Sigmoid colon (tissue), 7 donors: Measurements from ENCODE around the gene RTP1. TPM values are rescaled to one million over a fixed set of nuclear protein-coding genes. Genes with fewer than 3 reads are reported as not detected.

Source experiments
- DNase-seq: peaks from one replicate; pipeline ENCODE4 v3.0.0-alpha.2; 2019
- H3K27ac ChIP-seq, 4 donors: fragments of 200-600 bp; sonication (generic); one replicate each; pipeline ENCODE4 v1.5.1; 2016 to 2019; ENCODE audit warnings: mild to moderate bottlenecking in 1 of 4
- H3K27me3 ChIP-seq, 3 donors: fragments of 200-600 bp; sonication (generic); one replicate each; pipeline ENCODE4 v1.5.1; 2019; ENCODE audit warnings: mild to moderate bottlenecking in 1 of 3
- H3K36me3 ChIP-seq, 4 donors: fragments of 200-600 bp; sonication (generic); one replicate each; pipeline ENCODE4 v1.5.1; 2016 to 2019
- H3K4me1 ChIP-seq, 4 donors: fragments of 200-600 bp; sonication (generic); one replicate each; pipeline ENCODE4 v1.5.1; 2017 to 2019
- H3K4me3 ChIP-seq, 4 donors: fragments of 200-600 bp; sonication (generic); one replicate each; pipeline ENCODE4 v1.5.1; 2017 to 2019; ENCODE audit warnings: mild to moderate bottlenecking in 2 of 4, moderate library complexity in 1 of 4
- H3K9me3 ChIP-seq, 4 donors: fragments of 200-600 bp in 3 of 4; sonication (generic) in 3 of 4; one replicate each; pipeline versions ENCODE4 v1.5.1 to v1.6.1; 2013 to 2019
- EP300 ChIP-seq, 4 donors: sonication (generic); formaldehyde crosslinking; IDR thresholded peaks; one replicate each; pipeline ENCODE4 v1.6.1; 2017; ENCODE audit warnings: antibody characterized with exemption in 4 of 4
- POLR2A ChIP-seq, 2 donors: fragments of 450-650 bp; IDR thresholded peaks; one replicate each; pipeline ENCODE4 v1.6.1; 2016; ENCODE audit warnings: antibody characterized with exemption in 2 of 2, mild to moderate bottlenecking in 2 of 2, moderate library complexity in 2 of 2
- POLR2AphosphoS5 ChIP-seq, 4 donors: sonication (generic); formaldehyde crosslinking; IDR thresholded peaks; one replicate each; pipeline ENCODE4 v1.6.1; 2017; ENCODE audit warnings: antibody characterized with exemption in 4 of 4
- WGBS, 2 donors: extraction: QIAGEN DNeasy Blood & Tissue Kit; methylation state at CpG; one replicate each; pipeline ENCODE4 v1.1.7; 2013; 5-methylcytosine and 5-hydroxymethylcytosine counted together
- intact Hi-C: fragments of 100-400 bp; cut with DNase I; formaldehyde crosslinking; loops from one replicate; pipeline ENCODE4 v1.15.1; 2023
- polyA plus RNA-seq, 3 donors: library from polyadenylated mRNA; stranded (reverse); fragments of 200-250 nt; gene quantifications; one replicate each; pipeline ENCODE4 v1.2.3, GENCODE V29; 2013
- total RNA-seq, 4 donors: library from RNA; depleted of rRNA; stranded (reverse); fragments of >200 nt; gene quantifications; one replicate each; pipeline ENCODE4 v1.1.0, GENCODE V29; 2016
- TF ChIP-seq, protein P1 (sequence below), 4 experiments: fragments of 450-650 bp in 3 of 4; fragments of 200-600 bp in 1 of 4; IDR thresholded peaks; one replicate each; pipeline ENCODE4 v1.5.1; 2016 to 2019; ENCODE audit warnings: antibody characterized with exemption in 4 of 4, mild to moderate bottlenecking in 3 of 4, moderate library complexity in 2 of 4
- donor health status: healthy with polysubstance abuse.
- donor health status: Bipolar disorder and iron deficiency.
- donor health status: healthy.

Gene RTP1
- total and polyA plus RNA-seq, 7 donors = 0.04 TPM; not detected in 6

DNA sequence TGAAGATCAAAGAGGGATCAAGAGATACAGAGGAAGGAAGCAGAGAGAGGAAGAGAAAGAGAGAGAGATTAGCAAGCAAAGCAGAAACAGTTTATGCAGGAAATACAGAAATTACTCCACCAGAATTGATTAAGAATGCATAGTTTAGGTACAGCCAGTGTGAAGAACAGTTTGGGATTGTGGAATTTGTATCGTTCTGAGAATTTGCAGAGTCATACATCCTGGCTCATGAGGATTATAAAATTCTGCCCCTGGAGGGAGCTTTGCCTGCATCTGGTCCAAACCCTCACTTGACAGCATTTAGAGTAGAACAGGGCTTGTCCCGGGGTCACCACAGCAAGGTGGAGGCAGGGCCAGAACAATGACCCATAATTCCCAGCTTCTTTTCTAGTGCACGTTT lies 50.1 kb downstream of the RTP1 start:
- Histone ChIP-seq H3K27ac (no peak overlapping the region), H3K4me1 (no peaks in the 10 kb centered on the region), H3K36me3 (peaks cover 0 to 53% (median 23%) of the 10 kb centered on the region in 4 donors), H3K9me3 (no peaks in the 10 kb centered on the region), H3K4me3 (no peak overlapping the region), H3K27me3 (no peaks in the 10 kb centered on the region)
- no peak for DNase-seq
- TF ChIP-seq POLR2A (IDR thresholded peaks at IDR 0.05) (no peak), POLR2AphosphoS5 (IDR thresholded peaks at IDR 0.05) (no peak), EP300 (IDR thresholded peaks at IDR 0.05) (no peak)
- TF ChIP-seq, protein P1, sequence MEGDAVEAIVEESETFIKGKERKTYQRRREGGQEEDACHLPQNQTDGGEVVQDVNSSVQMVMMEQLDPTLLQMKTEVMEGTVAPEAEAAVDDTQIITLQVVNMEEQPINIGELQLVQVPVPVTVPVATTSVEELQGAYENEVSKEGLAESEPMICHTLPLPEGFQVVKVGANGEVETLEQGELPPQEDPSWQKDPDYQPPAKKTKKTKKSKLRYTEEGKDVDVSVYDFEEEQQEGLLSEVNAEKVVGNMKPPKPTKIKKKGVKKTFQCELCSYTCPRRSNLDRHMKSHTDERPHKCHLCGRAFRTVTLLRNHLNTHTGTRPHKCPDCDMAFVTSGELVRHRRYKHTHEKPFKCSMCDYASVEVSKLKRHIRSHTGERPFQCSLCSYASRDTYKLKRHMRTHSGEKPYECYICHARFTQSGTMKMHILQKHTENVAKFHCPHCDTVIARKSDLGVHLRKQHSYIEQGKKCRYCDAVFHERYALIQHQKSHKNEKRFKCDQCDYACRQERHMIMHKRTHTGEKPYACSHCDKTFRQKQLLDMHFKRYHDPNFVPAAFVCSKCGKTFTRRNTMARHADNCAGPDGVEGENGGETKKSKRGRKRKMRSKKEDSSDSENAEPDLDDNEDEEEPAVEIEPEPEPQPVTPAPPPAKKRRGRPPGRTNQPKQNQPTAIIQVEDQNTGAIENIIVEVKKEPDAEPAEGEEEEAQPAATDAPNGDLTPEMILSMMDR (IDR thresholded peaks at IDR 0.05) = no peak
- intact Hi-C loops = no loop called here
- WGBS, 2 donors = 69 to 73% methylated on average over 3 of the region's 3 CpGs

Other genes starting within 250 kb of the RTP1 start
- gene RPL39L, start 58.0 kb upstream of the RTP1 start, total RNA-seq = 10 to 100 TPM; 15.7 to 27.7 (median 25.1) TPM
- gene RPL39L, start 58.0 kb upstream of the RTP1 start, polyA plus RNA-seq = 10 to 100 TPM in 1 of 3 donors, 1 to 10 TPM in 2; 8.4 to 20.6 (median 8.8) TPM
- 100 to 1,000 TPM in 3 of 4 donors, 10 to 100 TPM in 1; 93.5 to 236 (median 153) TPM for gene MASP1, start 94.3 kb downstream of the RTP1 start, total RNA-seq
- gene MASP1, start 94.3 kb downstream of the RTP1 start, polyA plus RNA-seq = 10 to 100 TPM in 1 of 3 donors, 1 to 10 TPM in 1, under 1 TPM in 1; 0.69 to 14.2 (median 1.2) TPM
- gene RTP4, start 170.9 kb downstream of the RTP1 start, total RNA-seq = 10 to 100 TPM in 1 of 4 donors, 1 to 10 TPM in 3; 5.7 to 10.2 (median 7.0) TPM
- 10 to 100 TPM in 1 of 3 donors, 1 to 10 TPM in 2; 7.8 to 11.2 (median 7.9) TPM for gene RTP4, start 170.9 kb downstream of the RTP1 start, polyA plus RNA-seq